Measurements from ENCODE around the gene DNAJC7.

DNA sequence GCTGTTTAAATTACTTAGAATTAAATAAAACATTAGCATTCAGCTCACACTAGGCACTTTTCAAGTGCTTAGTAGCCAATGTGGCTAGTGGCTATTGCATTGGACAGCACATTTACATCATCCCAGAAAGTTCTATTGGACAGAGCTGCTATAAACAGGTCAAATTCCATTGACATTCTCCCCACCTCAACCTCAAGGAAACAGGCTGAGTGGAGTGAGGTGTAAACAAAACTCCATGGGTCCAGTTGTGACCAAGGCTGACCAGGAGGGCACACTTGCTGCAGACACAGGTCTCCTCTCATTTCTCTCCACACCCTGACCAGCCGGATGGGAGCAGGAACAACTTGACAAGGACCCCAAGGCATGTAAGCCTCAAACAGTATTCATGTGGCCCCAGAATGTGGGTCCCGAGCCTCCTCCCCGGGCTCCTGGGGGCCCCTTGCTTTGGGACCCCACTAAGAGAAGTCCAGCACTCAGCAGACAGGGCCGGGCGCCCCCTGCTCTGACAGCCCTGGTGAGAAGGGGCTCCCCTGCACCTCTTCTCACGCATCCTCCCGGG lies 32.7 kb upstream of the DNAJC7 start:
- TF ChIP-seq TAF1 (IDR thresholded peaks at IDR 0.05; ENCODE audit: borderline replicate concordance, insufficient read depth, low read length): no peak
- TF ChIP-seq POLR2AphosphoS5 (IDR thresholded peaks at IDR 0.05; ENCODE audit: low read depth, low read length): no peak
- no peak for TF ChIP-seq REST (IDR thresholded peaks at IDR 0.05; ENCODE audit: insufficient read depth in 1 of 2, low read depth in 2 of 2, low read length in 2 of 2)

Measured in PFSK-1 (cell line).